ENCODE data around the gene PCDHGB1. TPM values are rescaled to one million over a fixed set of nuclear protein-coding genes. Genes with fewer than 3 reads are reported as not detected.
"Not testable (repeated sequence)": the region's sequence is repeated elsewhere in the genome, so short reads cannot be mapped to it uniquely, and the experiment has no call there.

PCDHGB1 gene
- total RNA-seq, 2 donors from 2014 or later = 0.15 to 1.7 TPM

- no peak for DNase-seq
- Histone ChIP-seq H3K9me3 (no peaks in the 10 kb centered on the region), H3K27me3 (no peaks in the 10 kb centered on the region), H3K9ac (ENCODE audit: low read depth in 2 of 2, low read length in 2 of 2) (no peak overlapping the region), H3K4me3 (no peak overlapping the region), H3K36me3 (no peaks in the 10 kb centered on the region), H3K27ac (no peak overlapping the region), H3K4me1 (no peaks in the 10 kb centered on the region)
- TF ChIP-seq, protein P1, sequence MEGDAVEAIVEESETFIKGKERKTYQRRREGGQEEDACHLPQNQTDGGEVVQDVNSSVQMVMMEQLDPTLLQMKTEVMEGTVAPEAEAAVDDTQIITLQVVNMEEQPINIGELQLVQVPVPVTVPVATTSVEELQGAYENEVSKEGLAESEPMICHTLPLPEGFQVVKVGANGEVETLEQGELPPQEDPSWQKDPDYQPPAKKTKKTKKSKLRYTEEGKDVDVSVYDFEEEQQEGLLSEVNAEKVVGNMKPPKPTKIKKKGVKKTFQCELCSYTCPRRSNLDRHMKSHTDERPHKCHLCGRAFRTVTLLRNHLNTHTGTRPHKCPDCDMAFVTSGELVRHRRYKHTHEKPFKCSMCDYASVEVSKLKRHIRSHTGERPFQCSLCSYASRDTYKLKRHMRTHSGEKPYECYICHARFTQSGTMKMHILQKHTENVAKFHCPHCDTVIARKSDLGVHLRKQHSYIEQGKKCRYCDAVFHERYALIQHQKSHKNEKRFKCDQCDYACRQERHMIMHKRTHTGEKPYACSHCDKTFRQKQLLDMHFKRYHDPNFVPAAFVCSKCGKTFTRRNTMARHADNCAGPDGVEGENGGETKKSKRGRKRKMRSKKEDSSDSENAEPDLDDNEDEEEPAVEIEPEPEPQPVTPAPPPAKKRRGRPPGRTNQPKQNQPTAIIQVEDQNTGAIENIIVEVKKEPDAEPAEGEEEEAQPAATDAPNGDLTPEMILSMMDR (IDR thresholded peaks at IDR 0.05) = no peak
- intact Hi-C loops (cut with DNase I) = no loop called here
These were observed 5.9 kb upstream of the PCDHGB1 start for GRCh38 chr5:141343953-141344463.

- Histone ChIP-seq H3K4me1 (no peaks in the 10 kb centered on the region), H3K4me3 (no peak overlapping the region), H3K36me3 (no peaks in the 10 kb centered on the region), H3K9me3 (no peaks in the 10 kb centered on the region), H3K9ac (ENCODE audit: low read depth in 2 of 2, low read length in 2 of 2) (no peak overlapping the region), H3K27ac (no peak overlapping the region), H3K27me3 (no peaks in the 10 kb centered on the region)
- DNase-seq = no peak
- intact Hi-C loops (cut with DNase I) = no loop called here
- TF ChIP-seq, protein P1 (IDR thresholded peaks at IDR 0.05) = no peak
These were observed 4.6 kb upstream of the PCDHGB1 start for GRCh38 chr5:141345327-141345726.

DNA sequence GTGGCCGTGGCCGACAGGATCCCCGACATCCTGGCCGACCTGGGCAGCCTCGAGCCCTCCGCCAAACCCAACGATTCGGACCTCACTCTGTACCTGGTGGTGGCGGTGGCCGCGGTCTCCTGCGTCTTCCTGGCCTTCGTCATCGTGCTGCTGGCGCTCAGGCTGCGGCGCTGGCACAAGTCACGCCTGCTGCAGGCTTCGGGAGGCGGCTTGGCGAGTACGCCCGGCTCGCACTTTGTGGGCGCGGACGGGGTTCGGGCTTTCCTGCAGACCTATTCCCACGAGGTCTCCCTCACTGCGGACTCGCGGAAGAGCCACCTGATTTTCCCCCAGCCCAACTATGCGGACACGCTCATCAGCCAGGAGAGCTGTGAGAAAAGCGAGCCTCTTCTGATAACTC is 3.9 kb upstream of the PCDHGB1 start:
- DNase-seq, H3K27me3 ChIP-seq, H3K9me3 ChIP-seq: not testable (repeated sequence)

GRCh38 chr5:141351591-141351990 is 1.7 kb downstream of the PCDHGB1 start:
- Histone ChIP-seq H3K4me1 (no peaks in the 10 kb centered on the region), H3K9me3 (no peaks in the 10 kb centered on the region), H3K4me3 (no peak overlapping the region), H3K9ac (ENCODE audit: low read depth in 2 of 2, low read length in 2 of 2) (no peak overlapping the region), H3K27ac (no peak overlapping the region), H3K36me3 (no peaks in the 10 kb centered on the region), H3K27me3 (no peaks in the 10 kb centered on the region)
- no peak for DNase-seq
- TF ChIP-seq, protein P1 (IDR thresholded peaks at IDR 0.05) = no peak
- intact Hi-C loops (cut with DNase I) = no loop called here

More for the DNA sequence above, 3.9 kb upstream of the PCDHGB1 start:
- H3K27ac ChIP-seq; H3K36me3 ChIP-seq; H3K4me1 ChIP-seq; intact Hi-C loops (cut with DNase I); H3K9ac ChIP-seq (ENCODE audit: low read depth in 2 of 2, low read length in 2 of 2); H3K4me3 ChIP-seq: not testable (repeated sequence)

DNA sequence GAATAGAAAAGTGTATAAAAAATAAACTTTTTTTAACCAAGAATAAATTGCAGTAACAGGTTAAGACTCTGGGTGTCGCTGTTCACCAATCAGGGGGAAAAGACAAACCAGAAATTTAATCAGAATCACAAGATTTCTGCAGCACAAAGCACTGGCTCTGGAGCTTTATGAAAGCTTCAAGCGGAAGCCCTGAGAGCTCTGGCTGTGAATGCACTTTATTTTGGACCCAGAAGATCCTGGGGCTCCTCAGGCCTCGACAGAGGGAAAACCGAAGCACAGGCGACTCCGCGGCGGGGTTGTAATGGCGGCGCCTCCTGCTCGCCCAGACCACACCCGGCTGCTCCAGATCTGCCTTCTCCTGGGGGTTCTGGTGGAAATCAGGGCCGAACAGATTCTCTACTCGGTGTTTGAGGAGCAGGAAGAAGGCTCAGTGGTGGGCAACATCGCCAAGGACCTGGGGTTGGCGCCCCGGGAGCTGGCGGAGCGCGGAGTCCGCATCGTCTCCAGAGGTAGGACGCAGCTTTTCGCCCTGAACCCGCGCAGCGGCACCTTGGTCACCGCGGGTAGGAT is 5.1 kb downstream of the PCDHGB1 start, which contains the start of gene PCDHGA4:
PCDHGA4 (plus strand) TSS at position 122 of the 570 bp plus-strand sequence; CDS start at position 209, 87 bp downstream.
- Histone ChIP-seq H3K4me1 (no peaks in the 10 kb centered on the region), H3K4me3 (no peak within 1 kb of the TSS), H3K9me3 (no peaks in the 10 kb centered on the region), H3K27me3 (no peaks in the 10 kb centered on the region), H3K36me3 (no peaks in the 10 kb centered on the region), H3K9ac (ENCODE audit: low read depth in 2 of 2, low read length in 2 of 2) (no peak within 1 kb of the TSS), H3K27ac (no peak within 1 kb of the TSS)
- intact Hi-C loops (cut with DNase I) = no loop called here
- TF ChIP-seq, protein P1 (IDR thresholded peaks at IDR 0.05) = no peak
- DNase-seq = no peak

DNA sequence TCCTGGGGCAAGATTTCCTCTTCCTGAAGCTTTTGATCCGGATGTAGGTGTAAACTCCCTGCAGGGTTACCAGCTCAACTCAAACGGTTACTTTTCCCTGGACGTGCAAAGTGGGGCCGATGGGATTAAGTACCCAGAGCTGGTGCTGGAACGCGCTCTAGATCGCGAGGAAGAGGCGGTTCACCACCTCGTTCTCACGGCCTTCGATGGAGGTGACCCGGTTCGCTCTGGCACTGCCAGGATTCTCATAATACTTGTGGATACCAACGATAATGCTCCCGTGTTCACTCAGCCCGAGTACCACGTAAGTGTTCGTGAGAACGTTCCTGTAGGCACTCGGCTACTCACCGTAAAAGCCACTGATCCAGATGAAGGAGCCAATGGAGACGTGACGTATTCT is 5.7 kb downstream of the PCDHGB1 start:
- Histone ChIP-seq H3K9me3 (no peaks in the 10 kb centered on the region), H3K4me1 (no peaks in the 10 kb centered on the region), H3K27me3 (no peaks in the 10 kb centered on the region), H3K4me3 (no peak overlapping the region), H3K36me3 (no peaks in the 10 kb centered on the region), H3K27ac (no peak overlapping the region), H3K9ac (ENCODE audit: low read depth in 2 of 2, low read length in 2 of 2) (no peak overlapping the region)
- no peak for DNase-seq
- TF ChIP-seq, protein P1 (IDR thresholded peaks at IDR 0.05) = no peak
- intact Hi-C loops (cut with DNase I) = no loop called here
